GM15510 (cell line): Measurements from ENCODE around the gene SCT.

Experiments used
- POLR2A ChIP-seq: IDR thresholded peaks from 3 replicates; pipeline ENCODE4 v1.6.1; 2011; ENCODE audit warnings: borderline replicate concordance; ENCODE audit not compliant: insufficient read length; ENCODE audit errors: extremely low read depth

The SCT gene

GRCh38 chr11:590997-591396 is 36.0 kb downstream of the SCT start:
- TF ChIP-seq POLR2A = no peak

GRCh38 chr11:589798-590197 is 37.2 kb downstream of the SCT start:
- no peak for TF ChIP-seq POLR2A

- no peak for TF ChIP-seq POLR2A
Observed at GRCh38 chr11:587978-588380, 39.0 kb downstream of the SCT start.

- no peak for TF ChIP-seq POLR2A
Observed at GRCh38 chr11:587546-587945, 39.4 kb downstream of the SCT start.

GRCh38 chr11:586376-587316 is 40.3 kb downstream of the SCT start:
- no peak for TF ChIP-seq POLR2A

- TF ChIP-seq POLR2A = no peak
Observed at GRCh38 chr11:584287-584686, 42.7 kb downstream of the SCT start.

- no peak for TF ChIP-seq POLR2A
Observed at GRCh38 chr11:581752-582151, 45.2 kb downstream of the SCT start.

GRCh38 chr11:581342-581741 is 45.6 kb downstream of the SCT start:
- TF ChIP-seq POLR2A = no peak

GRCh38 chr11:579830-580601 is 47.0 kb downstream of the SCT start:
- TF ChIP-seq POLR2A = no peak

GRCh38 chr11:578276-579035 is 48.5 kb downstream of the SCT start:
- no peak for TF ChIP-seq POLR2A

GRCh38 chr11:577611-577894 is 49.4 kb downstream of the SCT start:
- TF ChIP-seq POLR2A = no peak

GRCh38 chr11:576811-577610 is 50.0 kb downstream of the SCT start:
- TF ChIP-seq POLR2A = no peak
